Measurements from ENCODE around the gene CNTRL.
A peak's percentile ranks its signal among the peaks of the same experiment; 100 is the strongest.

CNTRL gene

GRCh38 chr9:121066850-121067249 lies 7.9 kb upstream of the CNTRL start:
- no peak for TF ChIP-seq CTCF (IDR thresholded peaks at IDR 0.05)
- no peaks in the 10 kb centered on the region for H3K36me3 ChIP-seq

GRCh38 chr9:121067640-121068039 lies 7.1 kb upstream of the CNTRL start:
- no peaks in the 10 kb centered on the region for H3K36me3 ChIP-seq
- H3K9me3 ChIP-seq: no peaks in the 10 kb centered on the region
- peaks cover 14% of the 10 kb centered on the region in 2 experiments for H3K4me1 ChIP-seq (ENCODE audit: control insufficient read depth in 1 of 2, insufficient read depth in 1 of 2, low read depth in 1 of 2, low read length in 1 of 2)
- H3K4me3 ChIP-seq (ENCODE audit: low read depth in 1 of 2, low read length in 1 of 2): no peak overlapping the region
- no peak overlapping the region for H3K27ac ChIP-seq
- TF ChIP-seq CTCF (IDR thresholded peaks at IDR 0.05): no peak
- H3K27me3 ChIP-seq: no peaks in the 10 kb centered on the region

More at GRCh38 chr9:121066850-121067249, 7.9 kb upstream of the CNTRL start:
- Histone ChIP-seq H3K9me3 (no peaks in the 10 kb centered on the region), H3K4me3 (ENCODE audit: low read depth in 1 of 2, low read length in 1 of 2) (no peak overlapping the region), H3K27me3 (no peaks in the 10 kb centered on the region), H3K27ac (no peak overlapping the region), H3K4me1 (ENCODE audit: control insufficient read depth in 1 of 2, insufficient read depth in 1 of 2, low read depth in 1 of 2, low read length in 1 of 2) (peaks cover 6 to 7% of the 10 kb centered on the region in 2 experiments)

- TF ChIP-seq CTCF (IDR thresholded peaks at IDR 0.05): no peak
- H3K9me3 ChIP-seq: no peaks in the 10 kb centered on the region
- no peaks in the 10 kb centered on the region for H3K27me3 ChIP-seq
- no peaks in the 10 kb centered on the region for H3K36me3 ChIP-seq
- H3K27ac ChIP-seq: no peak overlapping the region
- H3K4me3 ChIP-seq (ENCODE audit: low read depth in 1 of 2, low read length in 1 of 2): no peak overlapping the region
- peaks cover 30 to 32% of the 10 kb centered on the region in 2 experiments for H3K4me1 ChIP-seq (ENCODE audit: control insufficient read depth in 1 of 2, insufficient read depth in 1 of 2, low read depth in 1 of 2, low read length in 1 of 2)
Measured at GRCh38 chr9:121069396-121069795, 5.4 kb upstream of the CNTRL start.

GRCh38 chr9:121071370-121071755 lies 3.4 kb upstream of the CNTRL start:
- H3K4me3 ChIP-seq (ENCODE audit: low read depth in 1 of 2, low read length in 1 of 2): peak overlapping the region; percentile 70 to 83
- H3K36me3 ChIP-seq: no peaks in the 10 kb centered on the region
- no peaks in the 10 kb centered on the region for H3K27me3 ChIP-seq
- peak overlapping the region; percentile 90 for H3K27ac ChIP-seq
- no peak for TF ChIP-seq CTCF (IDR thresholded peaks at IDR 0.05)
- H3K9me3 ChIP-seq: no peaks in the 10 kb centered on the region
- H3K4me1 ChIP-seq (ENCODE audit: control insufficient read depth in 1 of 2, insufficient read depth in 1 of 2, low read depth in 1 of 2, low read length in 1 of 2): peaks cover 47 to 48% of the 10 kb centered on the region in 2 experiments

GRCh38 chr9:121071756-121072421 lies 2.9 kb upstream of the CNTRL start:
- Histone ChIP-seq H3K27ac (peak overlapping the region; percentile 90), H3K4me3 (ENCODE audit: low read depth in 1 of 2, low read length in 1 of 2) (peak overlapping the region; percentile 70 to 83), H3K27me3 (no peaks in the 10 kb centered on the region), H3K9me3 (no peaks in the 10 kb centered on the region), H3K36me3 (no peaks in the 10 kb centered on the region), H3K4me1 (ENCODE audit: control insufficient read depth in 1 of 2, insufficient read depth in 1 of 2, low read depth in 1 of 2, low read length in 1 of 2) (peaks cover 48 to 52% of the 10 kb centered on the region in 2 experiments)
- no peak for TF ChIP-seq CTCF (IDR thresholded peaks at IDR 0.05)
